HepG2 (cell line): ENCODE results near the gene GKN1. TPM values are rescaled to one million over a fixed set of nuclear protein-coding genes. Genes with fewer than 3 reads are reported as not detected.
A peak's percentile ranks its signal among the peaks of the same experiment; 100 is the strongest.

Experiments used
- ATAC-seq: fragments of 200-7000 bp; cut with Tn5 transposase; 3 replicates; pipeline ENCODE4 v1.9.1; 2020; ENCODE audit warnings: mild to moderate bottlenecking, moderate library complexity
- BruUV-seq: library from RNA; stranded (reverse); fragments of 400-500 nt; replicated peaks from 2 replicates; lab custom pipeline; 2021; lab: Mats Ljungman, UMichigan
- CTCF ChIA-PET: fragments of 300-600 bp; formaldehyde crosslinking; extraction: SDS; loops from one replicate; lab custom pipeline; 2021; ENCODE audit warnings: low total read pairs, inconsistent platforms, low intra/inter-chr PET ratio; lab: Yijun Ruan, JAX
- POLR2A ChIA-PET: fragments of 350-600 bp; sonication (Branson Sonifier 250); formaldehyde crosslinking; loops from one replicate; lab custom pipeline; 2020; ENCODE audit warnings: antibody characterized with exemption, inconsistent platforms; lab: Yijun Ruan, JAX
- DNase-seq: peaks from one replicate; pipeline ENCODE4 v3.0.0-alpha.2; 2015; ENCODE audit warnings: low spot score
- FAIRE-seq: peaks from 3 replicates; lab custom pipeline; 2011; peaks lifted over from hg19 to GRCh38; lab: Jason Lieb, UNC
- H2AFZ ChIP-seq: one replicate; pipeline ENCODE4 v1.6.1; 2011; ENCODE audit warnings: low read length, inconsistent platforms
- H3K27ac ChIP-seq: fragments of 300-600 bp; 3 replicates; pipeline ENCODE4 v1.8.0; 2011; ENCODE audit warnings: mixed run types, mild to moderate bottlenecking, mixed read lengths, low read length, inconsistent platforms; ENCODE audit not compliant: insufficient read depth; ENCODE audit errors: extremely low read length
- H3K27me3 ChIP-seq, 2 experiments: fragments of 200-600 bp in 1 of 2; 2 replicates in 1 of 2; 3 replicates in 1 of 2; pipeline versions ENCODE4 v1.6.0 to v1.8.0; 2011; ENCODE audit warnings: low read length in 2 of 2, mild to moderate bottlenecking in 2 of 2, moderate library complexity in 2 of 2, inconsistent platforms in 1 of 2; ENCODE audit not compliant: insufficient read depth in 2 of 2, control insufficient read depth in 1 of 2
- H3K36me3 ChIP-seq, 2 experiments: fragments of 200-600 bp in 1 of 2; replicated peaks in 1 of 2; 2 replicates in 1 of 2; 3 replicates in 1 of 2; pipeline versions ENCODE4 v1.5.1 to v1.8.0; 2011; ENCODE audit warnings: low read length in 2 of 2, inconsistent platforms in 1 of 2; ENCODE audit not compliant: insufficient read depth in 2 of 2, control insufficient read depth in 1 of 2
- H3K4me1 ChIP-seq: 2 replicates; pipeline ENCODE4 v1.5.1; 2012; ENCODE audit warnings: low read length, inconsistent platforms; ENCODE audit not compliant: insufficient read depth
- H3K4me2 ChIP-seq: 2 replicates; pipeline ENCODE4 v1.6.0; 2011; ENCODE audit warnings: low read depth, low read length, inconsistent platforms
- H3K4me3 ChIP-seq, 3 experiments: fragments of 200-600 bp in 1 of 3; sonication (generic), shearing (Covaris generic) in 1 of 3; replicated peaks in 1 of 3; 2 replicates each; pipeline ENCODE4 v1.5.1; 2011 to 2016; ENCODE audit warnings: low read length in 3 of 3, inconsistent platforms in 2 of 3, low read depth in 2 of 3, mild to moderate bottlenecking in 2 of 3, control low read depth in 1 of 3, mixed read lengths in 1 of 3; ENCODE audit not compliant: insufficient read depth in 1 of 3
- H3K79me2 ChIP-seq: one replicate; pipeline ENCODE4 v1.6.1; 2011; ENCODE audit warnings: low read length, inconsistent platforms; ENCODE audit not compliant: insufficient read depth
- H3K9ac ChIP-seq: 2 replicates; pipeline ENCODE4 v1.6.0; 2011; ENCODE audit warnings: mild to moderate bottlenecking, low read depth, low read length, inconsistent platforms; ENCODE audit not compliant: insufficient read depth
- H3K9me3 ChIP-seq: 2 replicates; pipeline ENCODE4 v1.5.1; 2012; ENCODE audit warnings: mild to moderate bottlenecking, low read length
- H4K20me1 ChIP-seq: 2 replicates; pipeline ENCODE4 v1.6.0; 2011; ENCODE audit warnings: inconsistent platforms, mild to moderate bottlenecking, low read length, moderate library complexity; ENCODE audit not compliant: insufficient read depth
- BORCS8-MEF2B ChIP-seq: sonication (generic); formaldehyde crosslinking; IDR thresholded peaks from 2 replicates; pipeline ENCODE4 v1.8.0; 2022; ENCODE audit warnings: mild to moderate bottlenecking, missing genetic modification reagents
- CBX5 ChIP-seq: sonication (generic); formaldehyde crosslinking; IDR thresholded peaks from 2 replicates; pipeline ENCODE4 v1.4.0; 2020; ENCODE audit warnings: missing genetic modification reagents, borderline replicate concordance
- FIP1L1 ChIP-seq: fragments of 200-400 bp; formaldehyde crosslinking; IDR thresholded peaks from 2 replicates; pipeline ENCODE4 v1.6.1; 2018; ENCODE audit warnings: low read depth, mild to moderate bottlenecking, low read length, moderate library complexity, borderline replicate concordance; ENCODE audit not compliant: insufficient read depth
- FOXK2 ChIP-seq: fragments of 450-650 bp; IDR thresholded peaks from 2 replicates; pipeline ENCODE4 v1.6.1; 2016
- MXI1 ChIP-seq: IDR thresholded peaks from 3 replicates; pipeline ENCODE4 v1.6.1; 2012; ENCODE audit warnings: low read depth, low read length, inconsistent platforms, borderline replicate concordance
- MYNN ChIP-seq: sonication (generic); formaldehyde crosslinking; IDR thresholded peaks from 2 replicates; pipeline ENCODE4 v1.4.0; 2020; ENCODE audit warnings: mild to moderate bottlenecking, low read depth, missing genetic modification reagents
- NCOR1 ChIP-seq: fragments of 200-600 bp; sonication (generic); IDR thresholded peaks from 2 replicates; pipeline ENCODE4 v1.7.0; 2017; ENCODE audit warnings: antibody characterized with exemption, low read length, borderline replicate concordance
- NONO ChIP-seq, 2 experiments: fragments of 450-650 bp in 1 of 2; sonication (generic) in 1 of 2; formaldehyde crosslinking in 1 of 2; IDR thresholded peaks in 1 of 2; conservative IDR thresholded peaks in 1 of 2; 2 replicates each; pipeline versions ENCODE4 v1.6.1 to v1.8.0; 2017 to 2022; ENCODE audit warnings: mild to moderate bottlenecking in 1 of 2, missing genetic modification reagents in 1 of 2, moderate library complexity in 1 of 2
- SIX1 ChIP-seq: sonication (generic); formaldehyde crosslinking; IDR thresholded peaks from 2 replicates; pipeline ENCODE4 v1.4.0; 2020; ENCODE audit warnings: missing genetic modification reagents, borderline replicate concordance
- ZBTB21 ChIP-seq: sonication (generic); formaldehyde crosslinking; IDR thresholded peaks from 2 replicates; pipeline ENCODE4 v1.4.0; 2020; ENCODE audit warnings: missing genetic modification reagents
- ZFAT ChIP-seq: sonication (generic); formaldehyde crosslinking; conservative IDR thresholded peaks from 2 replicates; pipeline ENCODE4 v1.8.1; 2023; ENCODE audit warnings: missing genetic modification reagents, inconsistent platforms
- ZNF484 ChIP-seq: sonication (generic); formaldehyde crosslinking; IDR thresholded peaks from 2 replicates; pipeline ENCODE4 v1.5.1; 2020; ENCODE audit warnings: mild to moderate bottlenecking, low read depth, missing genetic modification reagents, borderline replicate concordance
- ZNF607 ChIP-seq: sonication (generic); formaldehyde crosslinking; IDR thresholded peaks from 2 replicates; pipeline ENCODE4 v1.5.1; 2020; ENCODE audit warnings: missing genetic modification reagents, mild to moderate bottlenecking, borderline replicate concordance
- WGBS: methylation state at CpG from one replicate; pipeline ENCODE4 v1.1.6; 2017; ENCODE audit warnings: low lambda C conversion rate; 5-methylcytosine and 5-hydroxymethylcytosine counted together
- in situ Hi-C: cut with HindIII; loops from 2 replicates; pipeline ENCODE4 v1.10.0; 2017; ENCODE audit warnings: low pct_unique_long_range_greater_than_20kb; ENCODE audit not compliant: extremely low pct_ligation_motif_present
- intact Hi-C: fragments of 100-400 bp; cut with micrococcal nuclease; formaldehyde crosslinking; loops from one replicate; pipeline ENCODE4 v1.10.0; 2022; ENCODE audit not compliant: unreplicated experiment
- polyA plus RNA-seq, 8 experiments: library from polyadenylated mRNA; depleted of rRNA in 3 of 8; stranded (reverse) in 7 of 8; unstranded in 1 of 8; fragments of >200 nt; fragmentation: Illumina TruSeq in 4 of 8; extraction: Trizol in 4 of 8; gene quantifications; 2 replicates each; pipeline versions ENCODE4 v1.2.1 to v1.2.3, GENCODE V29; 2011 to 2016; ENCODE audit warnings: low read depth in 4 of 8, missing spikeins in 1 of 8, mixed read lengths in 1 of 8; ENCODE audit not compliant: insufficient read depth in 1 of 8
- total RNA-seq, 5 experiments: library from RNA; depleted of rRNA; stranded (reverse); fragments of >200 nt; fragmentation: Illumina TruSeq; extraction: Trizol; gene quantifications; 2 replicates each; pipeline ENCODE4 v1.2.3, GENCODE V29; 2016; ENCODE audit warnings: low read depth in 1 of 5
- TF ChIP-seq, protein P1 (sequence below): sonication (generic); formaldehyde crosslinking; IDR thresholded peaks from 2 replicates; pipeline ENCODE4 v1.5.1; 2020; ENCODE audit warnings: missing genetic modification reagents, mild to moderate bottlenecking, borderline replicate concordance
- TF ChIP-seq, protein P2 (sequence below): sonication (generic); formaldehyde crosslinking; IDR thresholded peaks from 2 replicates; pipeline ENCODE4 v1.9.0; 2021; ENCODE audit warnings: missing genetic modification reagents, mild to moderate bottlenecking, borderline replicate concordance
- TF ChIP-seq, protein P3 (sequence below): sonication (generic); formaldehyde crosslinking; IDR thresholded peaks from 2 replicates; pipeline ENCODE4 v1.4.0; 2020; ENCODE audit warnings: mild to moderate bottlenecking, low read depth, missing genetic modification reagents
- TF ChIP-seq, protein P4 (sequence below): sonication (generic); IDR thresholded peaks from 2 replicates; pipeline ENCODE4 v1.6.1; 2016; ENCODE audit warnings: low read depth, borderline replicate concordance

Gene GKN1
- total and polyA plus RNA-seq, 2 of the 13 experiments (the other 11 are each of a cell fraction or from before 2014, with no cell fraction given), result not detected

- H3K9ac ChIP-seq, result peak within 1 kb of the TSS; percentile 20
- ATAC-seq (peak; percentile 89), DNase-seq (peak; percentile 45), FAIRE-seq (no peak)
- no TSS peak for BruUV-seq
- H3K4me3 ChIP-seq, result peak within 1 kb of the TSS; percentile 67 to 94 (median 72)
- in situ Hi-C loops, result no loop called here
- intact Hi-C loops, result loop anchor here (10.0 kb wide), 1 partner anchor 422 kb away; the partner anchor contains the start of gene NFU1
- no peaks in the 10 kb centered on the region for H3K36me3 ChIP-seq
- CTCF ChIA-PET, result interaction anchor here (1.2 to 3.4 kb wide), 2 partner anchors 70 to 294 kb away, joined by 3 to 13 read pairs; no protein-coding TSS in a partner anchor
- no peaks in the 10 kb centered on the region for H3K79me2 ChIP-seq
- H3K9me3 ChIP-seq, result no peaks in the 10 kb centered on the region
- no peaks in the 10 kb centered on the region for H4K20me1 ChIP-seq
- no peak within 1 kb of the TSS for H3K27ac ChIP-seq
- WGBS, result 13% methylated on average over 31 of the region's 63 CpGs
- H3K27me3 ChIP-seq, result peaks cover 0 to 16% of the 10 kb centered on the region in 2 experiments; a peak in 2 of 5 replicates
- H2AFZ ChIP-seq, result peak within 1 kb of the TSS; percentile 42
- H3K4me1 ChIP-seq, result peaks cover 38% of the 10 kb centered on the region
- peak within 1 kb of the TSS; percentile 83 for H3K4me2 ChIP-seq
- POLR2A ChIA-PET, result no interaction called here
- no peak for TF ChIP-seq ZFAT (CRISPR knock-in tag)
- no peak for TF ChIP-seq ZNF484
- TF ChIP-seq, protein P1, sequence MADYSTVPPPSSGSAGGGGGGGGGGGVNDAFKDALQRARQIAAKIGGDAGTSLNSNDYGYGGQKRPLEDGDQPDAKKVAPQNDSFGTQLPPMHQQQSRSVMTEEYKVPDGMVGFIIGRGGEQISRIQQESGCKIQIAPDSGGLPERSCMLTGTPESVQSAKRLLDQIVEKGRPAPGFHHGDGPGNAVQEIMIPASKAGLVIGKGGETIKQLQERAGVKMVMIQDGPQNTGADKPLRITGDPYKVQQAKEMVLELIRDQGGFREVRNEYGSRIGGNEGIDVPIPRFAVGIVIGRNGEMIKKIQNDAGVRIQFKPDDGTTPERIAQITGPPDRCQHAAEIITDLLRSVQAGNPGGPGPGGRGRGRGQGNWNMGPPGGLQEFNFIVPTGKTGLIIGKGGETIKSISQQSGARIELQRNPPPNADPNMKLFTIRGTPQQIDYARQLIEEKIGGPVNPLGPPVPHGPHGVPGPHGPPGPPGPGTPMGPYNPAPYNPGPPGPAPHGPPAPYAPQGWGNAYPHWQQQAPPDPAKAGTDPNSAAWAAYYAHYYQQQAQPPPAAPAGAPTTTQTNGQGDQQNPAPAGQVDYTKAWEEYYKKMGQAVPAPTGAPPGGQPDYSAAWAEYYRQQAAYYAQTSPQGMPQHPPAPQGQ (CRISPR knock-in tag), result no peak
- TF ChIP-seq MYNN, result no peak
- no peak for TF ChIP-seq ZBTB21 (CRISPR knock-in tag)
- no peak; the same call in 1 of the 2 replicates for TF ChIP-seq BORCS8-MEF2B (CRISPR knock-in tag)
- TF ChIP-seq CBX5, result no peak
- no peak for TF ChIP-seq ZNF607
- peak; percentile 84; the same call in 1 of the 2 replicates for TF ChIP-seq SIX1 (CRISPR knock-in tag)
- TF ChIP-seq, protein P2, sequence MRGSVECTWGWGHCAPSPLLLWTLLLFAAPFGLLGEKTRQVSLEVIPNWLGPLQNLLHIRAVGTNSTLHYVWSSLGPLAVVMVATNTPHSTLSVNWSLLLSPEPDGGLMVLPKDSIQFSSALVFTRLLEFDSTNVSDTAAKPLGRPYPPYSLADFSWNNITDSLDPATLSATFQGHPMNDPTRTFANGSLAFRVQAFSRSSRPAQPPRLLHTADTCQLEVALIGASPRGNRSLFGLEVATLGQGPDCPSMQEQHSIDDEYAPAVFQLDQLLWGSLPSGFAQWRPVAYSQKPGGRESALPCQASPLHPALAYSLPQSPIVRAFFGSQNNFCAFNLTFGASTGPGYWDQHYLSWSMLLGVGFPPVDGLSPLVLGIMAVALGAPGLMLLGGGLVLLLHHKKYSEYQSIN (CRISPR knock-in tag), result no peak
- TF ChIP-seq MXI1, result no peak
- no peak for TF ChIP-seq FIP1L1
- TF ChIP-seq NONO (IDR thresholded peaks at IDR 0.05), result no peak
- TF ChIP-seq NONO (CRISPR knock-in tag; conservative IDR thresholded peaks at IDR 0.05), result peak; percentile 60
- TF ChIP-seq, protein P3, sequence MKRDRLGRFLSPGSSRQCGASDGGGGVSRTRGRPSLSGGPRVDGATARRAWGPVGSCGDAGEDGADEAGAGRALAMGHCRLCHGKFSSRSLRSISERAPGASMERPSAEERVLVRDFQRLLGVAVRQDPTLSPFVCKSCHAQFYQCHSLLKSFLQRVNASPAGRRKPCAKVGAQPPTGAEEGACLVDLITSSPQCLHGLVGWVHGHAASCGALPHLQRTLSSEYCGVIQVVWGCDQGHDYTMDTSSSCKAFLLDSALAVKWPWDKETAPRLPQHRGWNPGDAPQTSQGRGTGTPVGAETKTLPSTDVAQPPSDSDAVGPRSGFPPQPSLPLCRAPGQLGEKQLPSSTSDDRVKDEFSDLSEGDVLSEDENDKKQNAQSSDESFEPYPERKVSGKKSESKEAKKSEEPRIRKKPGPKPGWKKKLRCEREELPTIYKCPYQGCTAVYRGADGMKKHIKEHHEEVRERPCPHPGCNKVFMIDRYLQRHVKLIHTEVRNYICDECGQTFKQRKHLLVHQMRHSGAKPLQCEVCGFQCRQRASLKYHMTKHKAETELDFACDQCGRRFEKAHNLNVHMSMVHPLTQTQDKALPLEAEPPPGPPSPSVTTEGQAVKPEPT (CRISPR knock-in tag), result 0 out of 2 replicates have a peak, but pooled peaks have one; percentile 7
- TF ChIP-seq, protein P4, sequence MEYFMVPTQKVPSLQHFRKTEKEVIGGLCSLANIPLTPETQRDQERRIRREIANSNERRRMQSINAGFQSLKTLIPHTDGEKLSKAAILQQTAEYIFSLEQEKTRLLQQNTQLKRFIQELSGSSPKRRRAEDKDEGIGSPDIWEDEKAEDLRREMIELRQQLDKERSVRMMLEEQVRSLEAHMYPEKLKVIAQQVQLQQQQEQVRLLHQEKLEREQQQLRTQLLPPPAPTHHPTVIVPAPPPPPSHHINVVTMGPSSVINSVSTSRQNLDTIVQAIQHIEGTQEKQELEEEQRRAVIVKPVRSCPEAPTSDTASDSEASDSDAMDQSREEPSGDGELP, result no peak
- no peak for TF ChIP-seq FOXK2
- TF ChIP-seq NCOR1, result no peak
Measured at GRCh38 chr2:69013142-69013839, 38.9 kb downstream of the GKN1 start, which contains the start of gene ANTXR1. Gene ANTXR1 (plus strand): TSS chr2:69013179. CDS start chr2:69013500, 321 bp downstream.
